Activated CD4-positive, alpha-beta T cell treated with anti-CD3 and anti-CD28 coated beads for 4 hours (primary cell): Measurements from ENCODE around the gene SPRED2.

Source experiments
- DNase-seq, 2 donors: peaks; one replicate each; pipeline ENCODE4 v3.0.0-alpha.2; 2020

The SPRED2 gene

DNA sequence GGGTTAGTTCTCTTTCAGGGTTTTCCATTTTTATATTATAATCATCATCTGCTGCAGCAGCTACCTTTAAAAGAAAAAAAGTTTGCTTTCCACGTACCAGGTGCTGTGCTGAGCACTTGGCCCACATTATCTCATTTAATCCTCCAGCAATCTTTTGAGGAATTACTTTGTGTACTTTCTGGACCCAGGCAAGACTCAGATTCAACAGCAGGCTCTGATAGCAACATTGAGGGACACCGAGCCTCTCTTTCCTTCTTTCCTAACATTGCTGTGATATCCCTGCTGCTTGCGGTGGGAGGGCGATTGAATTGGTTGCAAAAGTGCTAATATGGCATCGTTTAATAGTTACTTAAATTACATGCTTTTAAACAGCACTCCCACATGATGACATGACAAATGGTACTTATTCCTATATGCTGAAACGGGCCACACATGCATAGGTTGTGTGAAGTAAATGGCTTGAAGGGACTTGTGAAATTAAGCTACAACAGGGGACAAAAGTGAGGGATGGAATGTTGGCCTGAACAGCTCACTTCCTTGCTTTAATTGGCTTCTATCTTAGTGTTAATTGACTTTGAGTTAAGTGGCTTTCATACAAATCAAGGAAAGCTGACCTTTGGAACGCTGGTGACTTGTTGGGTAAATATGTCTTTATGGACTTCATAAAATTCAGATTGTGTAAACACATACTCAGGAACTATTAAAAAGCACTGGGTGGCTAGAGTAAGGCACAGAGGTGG, 21.2 kb downstream of the SPRED2 start:
- DNase-seq = no peak

DNA sequence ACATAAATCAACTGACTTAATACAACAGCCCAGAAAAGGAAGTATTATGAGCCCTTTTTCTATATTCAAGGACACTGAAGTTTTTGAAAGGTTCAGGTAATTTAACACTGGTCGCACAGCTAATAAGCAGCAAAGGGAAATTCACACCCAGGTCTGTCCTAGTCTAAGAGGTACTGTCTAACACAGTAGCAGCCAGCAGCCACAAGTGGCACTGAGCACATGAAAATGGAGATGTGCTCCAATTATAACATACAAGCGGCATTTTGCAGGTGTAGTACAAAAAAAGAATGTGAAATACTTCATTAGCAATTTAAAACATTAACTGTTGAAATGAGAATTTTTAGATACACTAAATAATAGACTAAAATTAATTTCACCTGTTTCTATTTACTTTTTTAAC, 23.4 kb downstream of the SPRED2 start:
- DNase-seq = no peak

DNA sequence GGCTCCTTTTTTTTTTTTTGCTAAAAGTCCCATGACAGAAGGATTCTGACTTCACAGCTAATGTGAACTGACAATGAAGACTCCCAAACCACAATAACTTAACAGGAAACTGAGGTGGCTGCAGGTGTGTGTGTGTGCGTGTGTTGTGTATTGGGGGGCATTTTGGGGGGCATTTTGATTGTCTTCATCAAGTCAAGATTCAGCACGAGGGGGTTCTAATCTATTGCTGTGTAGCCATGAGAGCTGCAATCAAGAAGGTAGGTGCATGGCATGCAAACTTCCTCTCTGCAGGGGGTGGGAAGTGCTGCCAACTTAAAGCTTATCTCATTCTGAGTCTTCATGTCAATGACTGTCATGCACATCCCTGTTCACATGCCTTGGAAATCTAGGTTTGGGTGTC, 25.2 kb downstream of the SPRED2 start:
- no peak for DNase-seq

DNA sequence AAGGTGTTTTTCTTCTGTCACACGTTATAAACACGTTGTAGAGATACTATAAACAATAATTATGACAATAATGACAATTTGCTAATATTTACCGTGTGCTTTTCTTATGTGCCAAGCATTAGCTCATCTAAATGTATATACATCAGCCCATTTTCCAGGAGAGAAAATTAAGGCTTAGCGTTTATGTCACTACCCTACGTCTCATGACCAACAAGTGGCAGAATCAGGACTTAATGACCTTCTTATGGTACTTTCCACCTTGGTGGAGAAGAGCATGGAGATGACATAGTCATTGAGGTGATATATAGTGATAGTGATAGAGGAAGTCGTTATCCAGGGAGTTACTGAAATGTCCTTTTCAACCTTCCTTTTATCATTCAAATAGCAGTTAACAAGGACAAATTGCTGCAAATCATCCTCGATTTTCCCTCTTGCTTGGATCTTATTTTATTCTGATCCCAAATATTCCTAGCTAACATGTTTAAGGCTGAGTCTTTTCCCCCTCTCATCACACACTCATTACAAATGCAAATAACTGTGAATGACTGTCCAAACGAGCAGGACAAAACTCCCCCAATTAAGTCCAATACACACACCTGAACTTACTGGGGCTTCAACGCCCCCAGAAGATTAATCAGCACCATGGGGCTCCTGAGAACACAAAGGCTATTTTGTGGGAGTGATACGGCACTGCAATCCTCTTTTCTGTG, 27.3 kb downstream of the SPRED2 start:
- no peak for DNase-seq

DNA sequence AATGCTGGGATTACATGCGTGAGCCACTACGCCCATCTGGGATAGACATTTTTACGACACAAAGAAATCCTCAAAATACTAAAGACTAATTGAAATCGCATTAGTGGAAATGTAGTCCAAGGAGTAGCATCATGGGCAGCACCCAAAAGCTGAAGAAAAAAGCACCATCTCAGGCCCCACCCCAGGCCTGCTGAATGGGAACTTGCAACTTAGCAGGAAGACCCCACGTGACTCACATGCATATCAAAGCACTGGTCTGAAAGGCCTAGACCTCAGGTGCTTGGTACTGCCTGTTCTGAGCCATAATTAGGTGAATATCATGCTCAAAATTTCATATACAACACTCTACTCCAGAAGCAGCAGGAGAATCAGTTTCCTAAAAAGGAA, 28.9 kb downstream of the SPRED2 start:
- DNase-seq = no peak

DNA sequence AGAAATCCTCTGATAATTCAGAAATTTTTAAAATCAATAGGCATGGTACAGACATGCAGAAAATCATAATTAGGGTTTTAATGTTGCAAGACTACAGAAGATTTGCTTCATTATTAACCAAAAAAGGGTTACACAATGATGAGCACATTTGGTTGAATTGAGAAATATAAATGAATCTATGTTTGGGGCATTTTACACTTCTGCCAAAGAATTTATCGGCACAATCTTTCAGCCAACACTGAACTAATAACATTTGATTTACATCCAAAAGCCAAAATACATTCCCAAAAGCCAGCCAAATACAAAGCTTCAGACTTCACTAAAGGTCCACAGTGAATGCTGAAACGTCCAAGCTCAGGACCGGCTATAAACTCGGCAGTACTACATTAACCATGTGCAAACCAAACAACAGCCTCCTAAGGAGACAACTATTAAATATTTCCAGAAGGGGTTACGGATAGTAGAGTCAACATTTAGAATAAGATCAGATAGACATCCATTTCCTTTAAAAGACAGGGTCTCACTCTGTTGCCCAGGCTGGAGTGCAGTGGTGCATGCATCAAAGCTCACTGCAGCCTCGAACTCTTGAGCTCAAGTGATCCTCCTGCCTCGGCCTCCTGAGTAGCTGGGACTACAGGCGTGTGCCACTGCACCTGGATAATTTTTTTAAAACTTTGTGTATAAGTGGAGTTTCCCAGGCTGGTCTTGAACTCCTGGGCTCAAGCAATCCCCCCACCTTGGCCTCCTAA, 29.4 kb downstream of the SPRED2 start:
- DNase-seq = no peak

DNA sequence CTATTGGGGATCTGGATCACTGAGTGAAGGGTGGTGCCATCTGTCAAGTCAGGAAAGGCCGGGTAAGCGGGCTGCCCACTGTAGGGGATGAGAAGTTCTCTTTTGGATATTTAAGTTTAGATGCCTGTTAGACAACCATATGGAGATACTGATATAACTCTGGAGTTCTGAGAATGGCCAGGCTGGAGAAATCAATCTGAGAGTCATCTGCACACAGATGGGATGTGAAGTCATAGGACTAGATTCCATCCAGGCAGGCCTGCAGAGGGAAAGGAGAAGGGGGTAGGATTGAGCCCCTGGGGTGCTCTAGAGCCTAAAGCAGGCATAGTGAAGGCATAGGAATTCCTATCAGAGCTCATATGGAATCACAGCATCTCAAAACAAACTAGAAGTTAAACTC, 30.1 kb downstream of the SPRED2 start:
- no peak for DNase-seq

DNA sequence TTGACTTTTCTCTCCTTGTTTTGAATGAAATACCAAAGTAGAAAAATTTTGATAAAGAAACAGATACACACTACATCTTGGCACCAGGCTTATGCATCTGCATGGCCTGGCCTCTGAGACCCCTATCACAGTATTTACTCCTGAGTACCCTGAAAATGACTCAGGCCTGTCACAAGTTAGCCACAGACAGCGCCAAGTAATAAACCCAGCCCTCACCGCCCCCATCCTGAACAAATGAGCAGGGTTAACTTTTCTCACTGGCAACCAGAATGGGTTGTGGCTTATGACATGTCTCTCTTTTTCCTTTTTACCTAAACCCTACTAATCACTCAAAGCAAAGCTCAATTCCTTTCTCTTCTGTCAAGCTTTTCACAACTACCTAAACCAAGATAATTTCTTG, 35.3 kb downstream of the SPRED2 start:
- DNase-seq = no peak

DNA sequence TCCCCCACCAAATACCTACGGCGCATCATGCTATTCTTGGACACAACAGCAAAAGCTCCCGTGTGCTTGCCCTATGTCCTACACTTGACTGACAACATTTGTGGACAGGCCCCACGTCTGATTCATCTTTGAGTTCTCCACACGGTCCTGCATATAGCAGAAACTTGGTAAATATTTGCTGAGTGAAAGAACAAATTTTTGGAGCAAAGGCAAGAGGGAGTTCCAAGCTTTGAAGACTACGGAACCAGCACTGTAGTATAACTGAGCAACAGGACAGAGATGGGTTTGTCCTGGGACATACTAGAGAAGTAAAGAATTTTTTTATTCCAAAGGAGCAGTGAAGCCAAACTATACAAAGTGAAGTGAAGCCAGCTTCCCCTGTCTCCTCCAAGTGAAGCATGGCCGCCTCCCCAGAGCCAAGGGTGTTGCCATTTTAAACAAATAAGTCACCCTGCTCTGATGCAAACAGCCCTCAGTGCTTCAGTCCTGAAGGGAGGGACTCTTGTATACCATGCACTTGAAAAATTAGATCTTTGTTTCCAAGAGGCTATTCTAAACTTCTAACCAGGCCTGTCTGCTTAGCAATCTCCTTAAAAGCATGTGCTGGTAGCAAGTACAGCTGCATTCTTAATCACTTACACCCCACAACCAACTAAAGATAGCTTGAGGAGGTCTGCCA, 35.9 kb downstream of the SPRED2 start:
- no peak for DNase-seq

DNA sequence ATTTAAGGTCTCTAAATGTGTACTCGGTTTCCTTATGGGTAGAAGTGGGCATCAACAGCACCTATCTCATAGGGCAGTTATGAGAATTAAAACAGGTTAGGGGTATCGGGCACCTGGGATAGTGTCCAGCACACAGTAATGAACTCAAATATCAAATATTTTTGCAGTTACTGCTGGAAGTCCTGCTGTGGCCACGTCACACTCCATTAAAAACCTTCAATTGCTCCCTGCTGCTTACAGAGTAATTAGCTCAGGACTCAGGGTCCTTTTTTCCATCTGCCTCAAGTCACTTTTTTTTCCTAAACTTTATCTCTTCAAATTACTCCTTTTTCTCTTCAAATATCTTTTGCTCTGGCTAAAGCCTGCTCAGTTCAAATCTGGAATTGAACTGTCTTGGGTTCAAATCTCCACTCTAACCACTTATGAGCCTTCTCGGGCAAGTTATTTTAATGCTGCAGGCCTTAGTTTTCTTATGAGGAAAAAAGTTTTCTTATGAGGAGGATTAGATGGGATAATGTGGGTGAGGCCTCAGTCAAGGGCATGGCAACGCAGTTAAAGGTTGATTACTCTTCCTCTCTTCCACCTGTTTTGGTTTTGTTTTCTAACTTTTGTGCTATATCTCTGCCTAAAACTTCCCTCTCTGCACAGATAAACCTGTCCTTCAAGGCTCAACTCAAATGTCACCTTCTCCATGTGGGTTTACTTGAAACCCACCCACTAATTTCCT, 36.6 kb downstream of the SPRED2 start:
- no peak for DNase-seq

DNA sequence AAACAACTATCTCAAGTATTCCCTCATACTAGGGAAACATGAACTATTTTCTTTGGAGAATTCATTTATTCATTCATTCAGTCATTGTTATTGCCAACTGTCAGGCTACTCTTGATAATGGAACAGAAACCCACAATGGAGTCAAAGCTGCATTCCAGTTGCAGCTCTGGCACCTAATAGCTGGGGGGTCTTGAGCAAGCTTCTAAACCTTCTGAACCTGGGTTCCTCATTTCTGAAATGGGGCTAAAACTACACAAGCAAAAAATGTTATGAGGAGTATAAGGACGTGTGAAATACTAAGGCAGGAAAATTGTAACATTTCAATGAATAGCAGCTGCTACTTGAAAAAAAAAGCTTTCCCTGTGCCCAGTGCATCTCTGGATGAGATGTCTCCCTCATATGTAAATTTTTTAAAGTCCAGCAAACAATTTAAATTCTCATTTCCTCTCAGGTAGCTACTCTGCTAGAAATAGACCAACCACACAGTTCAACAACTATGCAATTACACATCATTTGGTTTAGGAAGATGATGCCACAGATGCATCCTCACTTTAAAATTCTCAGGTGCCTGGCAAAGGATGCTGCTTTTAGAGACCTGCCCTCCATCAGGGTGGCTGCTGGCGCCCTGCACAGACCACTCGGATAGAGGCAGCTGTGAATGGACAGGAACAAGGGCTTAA, 38.5 kb downstream of the SPRED2 start:
- no peak for DNase-seq

DNA sequence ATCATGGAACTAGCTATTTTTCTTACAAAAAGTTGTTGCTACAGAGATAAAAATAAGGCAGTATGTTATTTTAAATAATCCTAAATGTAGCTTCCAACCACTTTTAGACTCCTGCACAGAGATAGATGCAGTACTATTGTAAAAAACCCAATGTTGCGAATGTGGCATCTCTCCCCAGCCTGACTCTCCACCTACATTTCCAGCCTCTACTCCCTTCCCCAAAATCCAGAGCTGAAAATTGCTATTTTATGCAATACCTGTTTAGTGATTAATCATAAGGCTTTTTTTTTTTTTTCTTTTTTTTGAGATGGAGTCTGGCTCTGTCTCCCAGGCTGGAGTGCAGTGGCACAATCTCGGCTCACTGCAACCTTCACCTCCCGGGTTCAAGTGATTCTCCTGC, 39.4 kb downstream of the SPRED2 start:
- DNase-seq = no peak

DNA sequence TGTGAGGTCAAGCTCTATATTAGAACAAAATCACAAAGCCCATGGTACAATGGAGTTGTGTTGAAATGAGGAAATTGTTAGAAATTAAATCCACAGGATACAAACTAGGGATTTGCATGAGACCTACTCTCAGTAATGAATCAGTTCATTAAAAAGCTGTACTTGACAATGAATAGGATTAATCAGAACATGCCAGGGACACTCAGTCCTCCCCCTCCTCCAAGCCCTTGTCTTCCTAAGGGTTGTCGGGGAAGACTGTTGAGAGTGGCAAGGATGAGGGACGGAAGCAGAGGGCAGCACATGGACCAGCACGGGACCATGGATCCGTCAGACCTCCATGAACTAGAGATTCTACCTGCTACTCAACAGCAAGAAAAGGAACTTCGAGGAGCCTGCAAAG, 39.8 kb downstream of the SPRED2 start:
- no peak for DNase-seq

DNA sequence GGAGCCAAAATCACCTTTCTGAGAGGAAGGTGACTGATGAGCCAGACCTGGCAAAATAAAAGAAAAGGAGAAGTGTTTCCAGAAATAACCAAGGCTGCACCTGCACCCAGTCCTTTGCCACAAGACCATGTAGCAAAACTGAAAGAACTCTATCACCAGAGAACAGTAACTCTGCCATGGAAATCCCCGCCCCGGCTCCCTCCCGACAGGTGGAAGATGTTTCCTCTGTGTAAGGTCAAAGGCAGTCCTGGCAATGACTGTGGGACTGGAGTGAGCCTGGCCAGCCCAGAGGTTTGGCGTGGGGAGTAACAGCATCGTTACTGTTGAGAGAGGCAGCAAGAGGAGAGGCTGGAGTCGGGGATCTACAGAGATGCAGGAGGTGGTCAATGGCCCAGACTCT, 42.3 kb downstream of the SPRED2 start:
- no peak for DNase-seq

DNA sequence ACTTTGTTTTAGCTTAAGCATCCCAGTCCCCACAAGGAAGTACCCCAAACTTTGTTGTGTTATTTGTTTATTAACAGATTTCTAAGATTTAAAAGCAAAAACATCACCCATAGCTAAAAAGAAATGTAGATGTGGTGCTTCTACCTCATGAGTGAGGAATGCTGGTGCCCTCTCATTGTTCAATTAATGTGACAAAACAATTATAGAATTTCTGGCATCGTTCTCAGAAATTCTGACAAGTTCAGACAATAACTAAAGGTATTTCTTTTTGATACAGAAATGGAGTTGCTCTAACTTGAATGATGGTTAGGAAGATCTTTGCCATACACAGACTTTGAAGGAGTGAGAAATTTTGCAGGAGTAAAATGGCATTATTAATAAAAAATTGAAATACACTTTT, 42.9 kb downstream of the SPRED2 start:
- no peak for DNase-seq

DNA sequence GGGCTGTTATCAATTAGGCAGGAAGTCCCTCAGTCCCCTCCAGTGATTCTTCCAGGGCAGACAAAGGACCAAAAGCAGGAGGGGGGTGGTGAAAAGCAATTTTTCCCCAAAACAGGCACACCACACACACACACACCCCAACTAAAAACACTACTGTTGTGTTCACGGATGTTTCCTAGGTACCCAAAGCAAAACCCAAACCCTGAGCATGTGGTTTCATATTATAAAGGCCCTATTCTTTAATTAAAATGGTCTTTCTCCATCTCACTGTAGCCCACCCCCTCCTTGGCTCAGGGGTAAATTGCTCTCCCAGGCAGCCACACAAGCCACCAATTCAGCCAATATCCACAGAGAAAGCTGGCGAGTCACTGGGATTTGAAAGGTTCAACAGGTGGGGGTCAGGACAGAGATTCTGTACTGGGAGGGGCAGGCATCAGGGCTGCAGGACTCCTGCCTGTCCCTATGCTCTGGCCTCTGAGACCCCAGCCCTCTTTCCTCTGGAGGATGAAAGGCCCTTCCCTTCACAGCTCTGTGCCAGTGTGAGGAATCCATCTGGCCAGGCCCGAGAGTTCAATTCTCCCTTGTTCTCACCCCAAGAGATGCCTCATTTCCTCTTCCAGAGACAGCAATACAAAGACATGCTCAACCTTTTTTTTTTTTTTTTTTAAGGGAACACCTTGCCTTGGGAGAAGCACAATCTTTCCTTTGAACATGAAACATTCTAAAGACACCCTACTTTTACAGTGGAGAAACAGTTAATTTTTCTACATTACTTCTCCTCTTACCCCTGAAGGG, 43.6 kb downstream of the SPRED2 start:
- no peak for DNase-seq

DNA sequence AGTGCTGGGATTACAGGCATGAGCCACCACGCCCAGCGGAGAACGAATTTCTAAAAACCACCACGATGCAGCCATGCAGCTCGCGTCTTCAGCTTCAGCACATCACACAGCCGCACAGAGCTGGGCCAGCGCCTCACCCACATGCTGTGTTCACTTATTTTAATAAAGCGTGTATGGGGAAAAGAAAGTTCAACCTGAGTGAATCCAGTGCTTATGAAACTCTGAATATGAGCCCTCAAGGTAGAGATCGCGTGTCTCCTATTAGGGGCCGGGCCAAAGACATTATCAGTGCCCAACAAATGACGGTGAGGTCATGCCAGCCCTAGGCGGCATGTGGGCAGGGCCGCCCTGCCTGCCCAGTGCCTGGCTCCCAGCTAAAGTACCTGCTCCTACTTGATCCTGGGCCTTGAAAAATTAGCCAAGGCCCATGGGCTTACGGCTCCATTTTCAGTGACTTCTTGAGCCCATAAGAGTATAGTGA, 44.3 kb downstream of the SPRED2 start:
- DNase-seq = no peak

DNA sequence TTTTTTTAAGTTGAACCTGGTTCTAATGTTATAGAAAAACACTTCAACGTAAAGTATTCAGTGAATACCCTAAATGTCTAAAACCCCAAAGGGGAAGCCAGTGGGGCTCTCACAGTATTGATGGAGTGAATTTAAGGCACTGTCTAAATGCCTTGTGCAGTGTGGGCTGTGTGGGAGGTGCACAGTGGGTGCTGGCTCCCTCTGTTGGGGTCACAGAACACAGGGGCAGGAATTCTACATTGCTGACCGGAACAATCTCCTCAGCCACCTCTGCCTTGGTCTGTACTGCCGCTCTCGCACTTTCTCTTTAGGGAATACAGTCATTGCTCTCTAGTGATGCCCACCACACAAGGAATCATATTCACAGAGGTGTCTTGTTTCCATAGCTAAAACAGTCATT, 45.4 kb downstream of the SPRED2 start:
- DNase-seq = no peak

DNA sequence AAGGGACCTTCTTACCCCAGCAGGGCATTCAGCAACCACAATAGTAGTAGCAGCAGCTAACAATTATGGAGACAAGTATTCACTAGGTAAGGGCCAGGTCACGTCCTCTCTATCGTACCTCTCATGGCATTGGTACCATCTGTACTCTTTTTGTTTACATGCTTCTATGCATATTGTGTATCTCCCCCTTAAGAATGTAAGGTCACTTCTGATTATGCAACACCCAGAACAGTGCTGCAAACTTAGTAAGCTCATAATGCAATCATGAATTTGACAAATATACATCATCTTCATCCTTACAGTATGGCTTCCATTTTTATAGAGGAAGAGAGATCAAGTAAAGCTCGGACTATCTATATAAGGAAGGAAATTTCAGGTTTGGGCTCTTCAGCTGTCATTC, 46.1 kb downstream of the SPRED2 start:
- no peak for DNase-seq

DNA sequence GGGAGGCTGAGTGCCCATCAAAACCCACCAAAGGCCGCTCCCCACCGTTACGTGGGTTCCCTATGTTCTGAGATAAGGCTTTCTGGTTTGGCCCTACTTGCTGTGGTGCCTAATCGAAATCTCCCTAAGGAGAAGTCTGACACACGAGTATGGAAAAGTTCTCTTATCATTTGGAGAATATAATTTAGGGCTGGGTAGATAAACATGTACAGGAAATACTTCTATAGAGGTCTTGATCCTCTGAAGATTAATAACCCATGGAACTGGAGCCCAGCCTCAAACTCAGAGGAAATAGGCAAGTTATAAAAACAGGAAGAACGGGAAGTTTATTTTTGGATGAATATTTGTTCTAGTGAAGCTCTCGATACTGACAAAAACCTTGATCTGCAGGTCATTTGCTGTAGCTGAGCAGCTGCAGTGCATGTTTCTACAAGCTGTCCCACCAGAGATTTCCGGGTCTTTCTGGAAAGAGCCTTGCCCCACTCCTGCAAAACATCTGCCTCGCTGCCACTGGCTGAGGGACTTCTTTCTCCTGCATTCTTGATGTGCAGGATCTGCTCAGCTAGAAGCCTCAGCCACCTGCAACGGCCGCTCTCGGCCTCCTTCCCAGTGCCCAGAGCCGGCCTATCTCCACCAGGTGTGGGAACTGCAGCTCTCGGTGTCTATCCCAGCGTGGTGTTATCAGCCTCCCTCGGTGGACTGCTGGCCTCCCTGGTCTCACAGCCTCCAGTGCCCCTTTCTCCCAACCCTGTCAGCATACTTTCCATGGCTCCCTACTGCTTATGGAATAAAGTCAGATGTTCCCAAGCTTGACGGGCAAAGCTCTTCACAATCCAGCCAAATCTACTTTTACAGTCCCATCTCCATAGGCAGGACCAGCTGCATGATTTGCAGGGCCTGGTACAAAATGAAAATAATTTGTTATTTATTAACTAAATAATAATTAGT, 48.6 kb downstream of the SPRED2 start:
- DNase-seq = no peak
